Measurements from ENCODE around the gene FAM193A. TPM values are rescaled to one million over a fixed set of nuclear protein-coding genes. Genes with fewer than 3 reads are reported as not detected.

Gene FAM193A
- total and polyA plus RNA-seq, 2 experiments from 2014 or later = 12.0 to 22.9 TPM

GRCh38 chr4:2572076-2572475 is 35.6 kb downstream of the FAM193A start (continued):
- TF ChIP-seq, protein P1, sequence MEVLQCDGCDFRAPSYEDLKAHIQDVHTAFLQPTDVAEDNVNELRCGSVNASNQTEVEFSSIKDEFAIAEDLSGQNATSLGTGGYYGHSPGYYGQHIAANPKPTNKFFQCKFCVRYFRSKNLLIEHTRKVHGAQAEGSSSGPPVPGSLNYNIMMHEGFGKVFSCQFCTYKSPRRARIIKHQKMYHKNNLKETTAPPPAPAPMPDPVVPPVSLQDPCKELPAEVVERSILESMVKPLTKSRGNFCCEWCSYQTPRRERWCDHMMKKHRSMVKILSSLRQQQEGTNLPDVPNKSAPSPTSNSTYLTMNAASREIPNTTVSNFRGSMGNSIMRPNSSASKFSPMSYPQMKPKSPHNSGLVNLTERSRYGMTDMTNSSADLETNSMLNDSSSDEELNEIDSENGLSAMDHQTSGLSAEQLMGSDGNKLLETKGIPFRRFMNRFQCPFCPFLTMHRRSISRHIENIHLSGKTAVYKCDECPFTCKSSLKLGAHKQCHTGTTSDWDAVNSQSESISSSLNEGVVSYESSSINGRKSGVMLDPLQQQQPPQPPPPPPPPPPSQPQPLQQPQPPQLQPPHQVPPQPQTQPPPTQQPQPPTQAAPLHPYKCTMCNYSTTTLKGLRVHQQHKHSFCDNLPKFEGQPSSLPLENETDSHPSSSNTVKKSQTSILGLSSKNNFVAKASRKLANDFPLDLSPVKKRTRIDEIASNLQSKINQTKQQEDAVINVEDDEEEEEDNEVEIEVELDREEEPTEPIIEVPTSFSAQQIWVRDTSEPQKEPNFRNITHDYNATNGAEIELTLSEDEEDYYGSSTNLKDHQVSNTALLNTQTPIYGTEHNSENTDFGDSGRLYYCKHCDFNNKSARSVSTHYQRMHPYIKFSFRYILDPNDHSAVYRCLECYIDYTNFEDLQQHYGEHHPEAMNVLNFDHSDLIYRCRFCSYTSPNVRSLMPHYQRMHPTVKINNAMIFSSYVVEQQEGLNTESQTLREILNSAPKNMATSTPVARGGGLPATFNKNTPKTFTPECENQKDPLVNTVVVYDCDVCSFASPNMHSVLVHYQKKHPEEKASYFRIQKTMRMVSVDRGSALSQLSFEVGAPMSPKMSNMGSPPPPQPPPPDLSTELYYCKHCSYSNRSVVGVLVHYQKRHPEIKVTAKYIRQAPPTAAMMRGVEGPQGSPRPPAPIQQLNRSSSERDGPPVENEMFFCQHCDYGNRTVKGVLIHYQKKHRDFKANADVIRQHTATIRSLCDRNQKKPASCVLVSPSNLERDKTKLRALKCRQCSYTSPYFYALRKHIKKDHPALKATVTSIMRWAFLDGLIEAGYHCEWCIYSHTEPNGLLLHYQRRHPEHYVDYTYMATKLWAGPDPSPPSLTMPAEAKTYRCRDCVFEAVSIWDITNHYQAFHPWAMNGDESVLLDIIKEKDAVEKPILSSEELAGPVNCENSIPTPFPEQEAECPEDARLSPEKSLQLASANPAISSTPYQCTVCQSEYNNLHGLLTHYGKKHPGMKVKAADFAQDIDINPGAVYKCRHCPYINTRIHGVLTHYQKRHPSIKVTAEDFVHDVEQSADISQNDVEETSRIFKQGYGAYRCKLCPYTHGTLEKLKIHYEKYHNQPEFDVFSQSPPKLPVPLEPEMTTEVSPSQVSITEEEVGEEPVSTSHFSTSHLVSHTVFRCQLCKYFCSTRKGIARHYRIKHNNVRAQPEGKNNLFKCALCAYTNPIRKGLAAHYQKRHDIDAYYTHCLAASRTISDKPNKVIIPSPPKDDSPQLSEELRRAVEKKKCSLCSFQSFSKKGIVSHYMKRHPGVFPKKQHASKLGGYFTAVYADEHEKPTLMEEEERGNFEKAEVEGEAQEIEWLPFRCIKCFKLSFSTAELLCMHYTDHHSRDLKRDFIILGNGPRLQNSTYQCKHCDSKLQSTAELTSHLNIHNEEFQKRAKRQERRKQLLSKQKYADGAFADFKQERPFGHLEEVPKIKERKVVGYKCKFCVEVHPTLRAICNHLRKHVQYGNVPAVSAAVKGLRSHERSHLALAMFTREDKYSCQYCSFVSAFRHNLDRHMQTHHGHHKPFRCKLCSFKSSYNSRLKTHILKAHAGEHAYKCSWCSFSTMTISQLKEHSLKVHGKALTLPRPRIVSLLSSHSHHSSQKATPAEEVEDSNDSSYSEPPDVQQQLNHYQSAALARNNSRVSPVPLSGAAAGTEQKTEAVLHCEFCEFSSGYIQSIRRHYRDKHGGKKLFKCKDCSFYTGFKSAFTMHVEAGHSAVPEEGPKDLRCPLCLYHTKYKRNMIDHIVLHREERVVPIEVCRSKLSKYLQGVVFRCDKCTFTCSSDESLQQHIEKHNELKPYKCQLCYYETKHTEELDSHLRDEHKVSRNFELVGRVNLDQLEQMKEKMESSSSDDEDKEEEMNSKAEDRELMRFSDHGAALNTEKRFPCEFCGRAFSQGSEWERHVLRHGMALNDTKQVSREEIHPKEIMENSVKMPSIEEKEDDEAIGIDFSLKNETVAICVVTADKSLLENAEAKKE (CRISPR knock-in tag; IDR thresholded peaks at IDR 0.05) = no peak
- TF ChIP-seq ZNF114 (CRISPR knock-in tag; IDR thresholded peaks at IDR 0.05) (no peak), JUNB (IDR thresholded peaks at IDR 0.05; ENCODE audit: unreplicated experiment) (no peak), STAT1 (IDR thresholded peaks at IDR 0.05; ENCODE audit: unreplicated experiment) (no peak), NANOG (IDR thresholded peaks at IDR 0.05; ENCODE audit: borderline replicate concordance) (no peak)
- TF ChIP-seq, protein P2, sequence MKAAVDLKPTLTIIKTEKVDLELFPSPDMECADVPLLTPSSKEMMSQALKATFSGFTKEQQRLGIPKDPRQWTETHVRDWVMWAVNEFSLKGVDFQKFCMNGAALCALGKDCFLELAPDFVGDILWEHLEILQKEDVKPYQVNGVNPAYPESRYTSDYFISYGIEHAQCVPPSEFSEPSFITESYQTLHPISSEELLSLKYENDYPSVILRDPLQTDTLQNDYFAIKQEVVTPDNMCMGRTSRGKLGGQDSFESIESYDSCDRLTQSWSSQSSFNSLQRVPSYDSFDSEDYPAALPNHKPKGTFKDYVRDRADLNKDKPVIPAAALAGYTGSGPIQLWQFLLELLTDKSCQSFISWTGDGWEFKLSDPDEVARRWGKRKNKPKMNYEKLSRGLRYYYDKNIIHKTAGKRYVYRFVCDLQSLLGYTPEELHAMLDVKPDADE (IDR thresholded peaks at IDR 0.05) = no peak

GRCh38 chr4:2572866-2573265 is 36.4 kb downstream of the FAM193A start:
- Histone ChIP-seq H4K20me1 (replicated peaks; ENCODE audit: insufficient read depth) (peaks cover 51% of the 10 kb centered on the region), H3K36me3 (ENCODE audit: insufficient read depth) (no peaks in the 10 kb centered on the region), H3K4me1 (ENCODE audit: insufficient read depth) (peaks cover 9% of the 10 kb centered on the region), H3K27me3 (ENCODE audit: insufficient read depth) (no peaks in the 10 kb centered on the region), H3K9me2 (ENCODE audit: insufficient read depth) (no peaks in the 10 kb centered on the region), H3K79me2 (replicated peaks; ENCODE audit: insufficient read depth) (peaks cover 100% of the 10 kb centered on the region), H3K4me2 (no peak overlapping the region), H3K27ac (ENCODE audit: low read depth) (0 out of 2 replicates have a peak overlapping the region, but pooled peaks have one; percentile 50), H3F3A (replicated peaks; ENCODE audit: low read depth) (no peaks in the 10 kb centered on the region), H2AFZ (no peak overlapping the region), H3K4me3 (no peak overlapping the region)
- H3K36me3 Mint-ChIP-seq (ENCODE audit: low read depth) = peaks cover 3% of the 10 kb centered on the region; the same call in 2 of the 3 replicates
- H3K27ac Mint-ChIP-seq = peak overlapping the region; percentile 44; the same call in 1 of the 2 replicates
- no peak for DNase-seq (ENCODE audit: low spot score)
- peaks cover 29% of the 10 kb centered on the region for H3K4me1 Mint-ChIP-seq
- H3K4me3 Mint-ChIP-seq = no peak overlapping the region
- ATAC-seq = no peak
- peaks cover 4% of the 10 kb centered on the region for H3K27me3 Mint-ChIP-seq (ENCODE audit: insufficient read depth, low read depth, poor library complexity)
- H3K9me3 Mint-ChIP-seq = no peaks in the 10 kb centered on the region
- TF ChIP-seq ZNF331 (CRISPR knock-in tag; IDR thresholded peaks at IDR 0.05; ENCODE audit: low read depth) (no peak), CREB1 (CRISPR knock-in tag; IDR thresholded peaks at IDR 0.05; ENCODE audit: low read depth) (no peak), ZNF114 (CRISPR knock-in tag; IDR thresholded peaks at IDR 0.05) (no peak), NANOG (IDR thresholded peaks at IDR 0.05; ENCODE audit: borderline replicate concordance) (no peak), STAT1 (IDR thresholded peaks at IDR 0.05; ENCODE audit: unreplicated experiment) (no peak), JUNB (IDR thresholded peaks at IDR 0.05; ENCODE audit: unreplicated experiment) (no peak), EZH2 (IDR thresholded peaks at IDR 0.05; ENCODE audit: low read depth, unreplicated experiment) (no peak), CTCF (conservative IDR thresholded peaks at IDR 0.05; ENCODE audit: low read depth in 2 of 2) (no peak), POLR2AphosphoS5 (IDR thresholded peaks at IDR 0.05; ENCODE audit: low read depth) (no peak), EZH2phosphoT487 (IDR thresholded peaks at IDR 0.05; ENCODE audit: unreplicated experiment) (no peak)
- TF ChIP-seq, protein P2 (IDR thresholded peaks at IDR 0.05) = no peak
